ENCODE data around the gene DCAF6.

DNA sequence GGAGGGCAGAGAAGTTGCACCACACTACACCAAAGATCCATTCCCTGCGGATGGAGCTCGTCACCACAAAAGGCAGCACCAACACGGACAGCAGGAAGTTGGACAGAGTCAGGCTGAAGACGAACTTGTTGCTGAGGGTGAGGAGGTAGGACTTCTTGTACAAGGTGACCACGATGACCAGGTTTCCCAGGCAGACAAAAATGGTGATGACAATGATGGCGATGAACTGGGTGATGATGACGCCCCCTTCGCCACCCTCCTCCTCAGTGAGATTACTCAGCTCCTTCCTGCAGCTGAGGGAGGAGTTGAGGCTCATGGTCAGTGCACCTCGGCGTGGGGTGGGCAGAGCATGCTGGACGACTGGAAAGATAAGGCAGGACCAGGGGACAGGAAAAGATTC is 168.1 kb downstream of the DCAF6 start:
- TF ChIP-seq EP300 (IDR thresholded peaks at IDR 0.05) = no peak
- TF ChIP-seq POLR2A (IDR thresholded peaks at IDR 0.05) = no peak
